A673 (cell line): ENCODE measurements around the gene HDHD2. TPM values are rescaled to one million over a fixed set of nuclear protein-coding genes. Genes with fewer than 3 reads are reported as not detected.
"Not testable (repeated sequence)": the region's sequence is repeated elsewhere in the genome, so short reads cannot be mapped to it uniquely, and the experiment has no call there.

Experiments used
- BruUV-seq: library from RNA; stranded (reverse); fragments of 400-500 nt; replicated peaks from 2 replicates; lab custom pipeline; 2021; lab: Mats Ljungman, UMichigan
- CTCF ChIA-PET: fragments of 300-600 bp; sonication (Branson Sonifier 250); formaldehyde crosslinking; loops from one replicate; lab custom pipeline; 2022; ENCODE audit warnings: antibody characterized with exemption; lab: Charles Lee
- POLR2A ChIA-PET: fragments of 300-600 bp; sonication (Branson Sonifier 250); formaldehyde crosslinking; loops from one replicate; lab custom pipeline; 2022; ENCODE audit warnings: antibody characterized with exemption; ENCODE audit not compliant: low non-redundant PET; lab: Charles Lee
- DNase-seq: peaks from one replicate; pipeline ENCODE4 v3.0.0-alpha.2; 2015; ENCODE audit warnings: low spot score
- H3K27ac ChIP-seq: fragments of 200-600 bp; sonication (generic); 2 replicates; pipeline ENCODE4 v1.5.1; 2016; ENCODE audit warnings: mixed run types, low read depth, mild to moderate bottlenecking, mixed read lengths, antibody characterized with exemption, low read length; ENCODE audit not compliant: poor library complexity, severe bottlenecking
- H3K27me3 ChIP-seq: fragments of 200-600 bp; sonication (generic); replicated peaks from 2 replicates; pipeline ENCODE4 v1.6.1; 2017; ENCODE audit warnings: mixed run types, low read depth, mild to moderate bottlenecking, mixed read lengths, antibody characterized with exemption, low read length; ENCODE audit not compliant: insufficient read depth, poor library complexity
- H3K36me3 ChIP-seq: fragments of 200-600 bp; sonication (generic); 2 replicates; pipeline ENCODE4 v1.6.1; 2016; ENCODE audit warnings: mixed run types, mild to moderate bottlenecking, mixed read lengths, antibody characterized with exemption, low read length; ENCODE audit not compliant: insufficient read depth, poor library complexity, severe bottlenecking
- H3K4me1 ChIP-seq: fragments of 200-600 bp; sonication (generic); 2 replicates; pipeline ENCODE4 v1.6.1; 2017; ENCODE audit warnings: mixed run types, mild to moderate bottlenecking, mixed read lengths, antibody characterized with exemption, low read length; ENCODE audit not compliant: insufficient read depth, poor library complexity, severe bottlenecking
- H3K4me3 ChIP-seq: fragments of 200-600 bp; sonication (generic); 2 replicates; pipeline ENCODE4 v1.5.1; 2016; ENCODE audit warnings: low read depth, mixed run types, mild to moderate bottlenecking, mixed read lengths, low read length; ENCODE audit not compliant: poor library complexity, severe bottlenecking
- H3K9me3 ChIP-seq: fragments of 200-600 bp; sonication (generic); 2 replicates; pipeline ENCODE4 v1.6.1; 2016; ENCODE audit warnings: mixed run types, low read depth, mild to moderate bottlenecking, mixed read lengths, antibody characterized with exemption, low read length; ENCODE audit not compliant: poor library complexity, severe bottlenecking
- EZH2 ChIP-seq: fragments of 200-600 bp; sonication (generic); IDR thresholded peaks from 2 replicates; pipeline ENCODE4 v1.6.1; 2017; ENCODE audit warnings: borderline replicate concordance, low read depth, mild to moderate bottlenecking, mixed read lengths, antibody characterized with exemption, low read length; ENCODE audit not compliant: poor library complexity, severe bottlenecking
- intact Hi-C: fragments of 100-400 bp; cut with micrococcal nuclease; formaldehyde crosslinking; loops from one replicate; pipeline ENCODE4 v1.10.0; 2022; ENCODE audit not compliant: unreplicated experiment
- total RNA-seq: library from RNA; stranded (reverse); gene quantifications from 2 replicates; pipeline ENCODE4 v1.2.3, GENCODE V29; 2021
- TF ChIP-seq, protein P1 (sequence below): fragments of 300-800, 200-600 bp; sonication (generic); conservative IDR thresholded peaks from 2 replicates; pipeline ENCODE4 v1.5.1; 2017; ENCODE audit warnings: low read depth, mild to moderate bottlenecking, antibody characterized with exemption, low read length, moderate library complexity, mixed read lengths

The HDHD2 gene
- total RNA-seq, 1 experiment from 2014 or later, result 49.9 TPM

DNA sequence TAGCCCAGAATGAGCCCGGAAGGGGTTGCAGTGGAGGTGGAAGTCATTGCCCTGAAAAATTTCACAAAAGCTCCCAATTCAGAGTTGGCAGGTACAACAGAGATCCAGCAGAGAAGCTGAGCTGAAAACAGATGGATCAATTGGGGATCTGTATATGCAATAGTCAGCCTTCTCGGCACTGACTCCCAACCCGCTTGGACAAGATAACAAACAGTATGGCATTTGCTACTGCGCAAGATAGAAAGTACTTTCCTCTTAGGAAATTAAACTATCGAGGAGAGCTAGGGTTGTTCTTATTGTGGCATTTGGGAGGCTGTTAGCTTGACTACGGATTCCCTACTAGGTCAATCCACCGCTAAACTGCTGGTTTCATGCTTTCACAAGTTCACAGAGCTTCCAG is 37.4 kb upstream of the HDHD2 start:
- no peaks in the 10 kb centered on the region for H3K36me3 ChIP-seq
- ChIA-PET POLR2A (no interaction called here), CTCF (no interaction called here)
- no peak for DNase-seq
- no peaks in the 10 kb centered on the region for H3K4me1 ChIP-seq
- no peak overlapping the region for H3K27ac ChIP-seq
- H3K4me3 ChIP-seq, result no peak overlapping the region
- no TSS peak for BruUV-seq
- intact Hi-C loops, result no loop called here
- TF ChIP-seq, protein P1, sequence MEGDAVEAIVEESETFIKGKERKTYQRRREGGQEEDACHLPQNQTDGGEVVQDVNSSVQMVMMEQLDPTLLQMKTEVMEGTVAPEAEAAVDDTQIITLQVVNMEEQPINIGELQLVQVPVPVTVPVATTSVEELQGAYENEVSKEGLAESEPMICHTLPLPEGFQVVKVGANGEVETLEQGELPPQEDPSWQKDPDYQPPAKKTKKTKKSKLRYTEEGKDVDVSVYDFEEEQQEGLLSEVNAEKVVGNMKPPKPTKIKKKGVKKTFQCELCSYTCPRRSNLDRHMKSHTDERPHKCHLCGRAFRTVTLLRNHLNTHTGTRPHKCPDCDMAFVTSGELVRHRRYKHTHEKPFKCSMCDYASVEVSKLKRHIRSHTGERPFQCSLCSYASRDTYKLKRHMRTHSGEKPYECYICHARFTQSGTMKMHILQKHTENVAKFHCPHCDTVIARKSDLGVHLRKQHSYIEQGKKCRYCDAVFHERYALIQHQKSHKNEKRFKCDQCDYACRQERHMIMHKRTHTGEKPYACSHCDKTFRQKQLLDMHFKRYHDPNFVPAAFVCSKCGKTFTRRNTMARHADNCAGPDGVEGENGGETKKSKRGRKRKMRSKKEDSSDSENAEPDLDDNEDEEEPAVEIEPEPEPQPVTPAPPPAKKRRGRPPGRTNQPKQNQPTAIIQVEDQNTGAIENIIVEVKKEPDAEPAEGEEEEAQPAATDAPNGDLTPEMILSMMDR, result no peak
- TF ChIP-seq EZH2, result no peak
- H3K9me3 ChIP-seq, result peaks cover 13% of the 10 kb centered on the region
- H3K27me3 ChIP-seq, result peaks cover 44% of the 10 kb centered on the region

DNA sequence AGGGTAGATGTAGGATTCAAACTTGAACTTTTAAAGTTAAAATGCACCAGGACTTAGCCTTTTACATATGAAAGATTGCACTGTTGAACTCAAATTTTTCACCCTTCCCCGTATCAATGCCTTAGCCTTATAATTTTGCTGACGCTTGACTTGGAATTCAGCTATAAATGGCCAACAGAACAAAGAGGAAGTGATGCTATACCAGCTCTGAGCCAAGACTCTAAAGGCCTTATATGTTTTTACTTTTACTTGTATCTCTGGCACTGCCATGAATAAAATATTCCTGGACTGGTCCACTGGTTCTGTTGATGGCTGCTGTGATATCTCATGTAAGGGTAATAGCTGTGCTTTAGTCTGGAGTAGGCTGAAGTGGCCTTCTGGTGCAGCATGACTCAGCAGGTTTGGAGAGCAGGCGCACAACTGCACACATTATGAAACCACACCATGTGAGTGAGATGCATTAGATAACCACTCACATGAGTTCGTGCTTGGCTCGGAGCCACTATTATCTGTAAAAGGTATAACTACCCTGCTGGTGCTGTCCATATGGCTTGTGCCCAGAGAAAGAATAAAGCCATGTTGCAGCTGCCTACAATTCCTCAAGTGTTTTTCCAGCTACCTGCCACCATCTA is 34.2 kb upstream of the HDHD2 start:
- BruUV-seq, result no TSS peak
- peaks cover 13% of the 10 kb centered on the region for H3K9me3 ChIP-seq
- no peak for DNase-seq
- intact Hi-C loops, result no loop called here
- POLR2A ChIA-PET, result no interaction called here
- no peak overlapping the region for H3K27ac ChIP-seq
- H3K4me3 ChIP-seq, result no peak overlapping the region
- TF ChIP-seq EZH2, result no peak
- TF ChIP-seq, protein P1, result no peak
- no peaks in the 10 kb centered on the region for H3K36me3 ChIP-seq
- CTCF ChIA-PET, result no interaction called here
- H3K4me1 ChIP-seq, result no peaks in the 10 kb centered on the region
- peaks cover 33% of the 10 kb centered on the region for H3K27me3 ChIP-seq

DNA sequence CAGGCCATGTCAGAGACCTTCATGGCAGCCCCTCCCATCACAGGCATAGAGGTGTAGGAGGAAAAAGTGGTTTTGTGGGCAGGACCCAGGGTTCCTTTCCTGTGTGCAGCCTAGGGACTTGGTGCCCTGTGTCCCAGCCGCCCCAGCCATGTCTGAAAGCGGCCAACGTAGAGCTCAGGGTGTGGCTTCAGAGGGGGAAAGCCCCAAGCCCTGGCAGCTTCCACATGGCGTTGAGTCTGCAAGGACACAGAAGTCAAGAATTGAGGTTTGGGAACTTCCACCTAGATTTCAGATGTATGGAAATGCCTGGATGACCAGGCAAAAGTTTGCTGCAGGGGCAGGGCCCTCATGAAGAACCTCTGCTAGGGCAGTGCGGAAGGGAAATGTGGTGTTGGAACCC is 31.9 kb upstream of the HDHD2 start:
- intact Hi-C loops, CTCF ChIA-PET, H3K4me1 ChIP-seq, H3K36me3 ChIP-seq, BruUV-seq, DNase-seq, H3K27ac ChIP-seq, POLR2A ChIA-PET, H3K4me3 ChIP-seq: not testable (repeated sequence)
- H3K9me3 ChIP-seq, result peaks cover 13% of the 10 kb centered on the region
- peaks cover 11% of the 10 kb centered on the region for H3K27me3 ChIP-seq

DNA sequence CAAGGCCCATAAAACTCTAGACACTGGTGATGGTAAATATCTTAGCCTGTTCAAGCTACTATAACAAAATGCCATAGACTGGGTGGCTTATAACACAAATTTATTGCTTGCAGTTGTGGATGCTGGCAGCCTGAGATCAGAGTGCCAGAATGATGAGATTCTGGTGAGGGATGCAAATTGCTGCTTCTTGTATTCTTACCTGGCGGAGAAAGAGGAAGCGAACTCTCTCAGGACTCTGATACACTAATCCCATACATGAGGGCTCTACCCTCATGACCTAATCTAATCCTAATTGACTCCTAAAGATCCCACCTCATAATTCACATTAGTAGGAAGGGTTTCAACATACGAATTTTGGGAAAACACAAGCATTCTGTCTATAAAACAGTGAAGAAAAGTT is 30.5 kb upstream of the HDHD2 start:
- ChIA-PET POLR2A (no interaction called here), CTCF (no interaction called here)
- DNase-seq, result no peak
- Histone ChIP-seq H3K9me3 (peaks cover 13% of the 10 kb centered on the region), H3K4me1 (no peaks in the 10 kb centered on the region), H3K36me3 (no peaks in the 10 kb centered on the region), H3K27me3 (no peaks in the 10 kb centered on the region), H3K27ac (no peak overlapping the region), H3K4me3 (no peak overlapping the region)
- TF ChIP-seq, protein P1, result no peak
- no peak for TF ChIP-seq EZH2
- BruUV-seq, result no TSS peak
- intact Hi-C loops, result no loop called here
